ENCODE measurements around the gene FXYD4.

The FXYD4 gene

GRCh38 chr10:43383204-43383971 lies 12.0 kb downstream of the FXYD4 start:
- peaks cover 13 to 38% (median 32%) of the 10 kb centered on the region in 5 donors for H3K36me3 ChIP-seq (ENCODE audit: control insufficient read depth in 5 of 5, insufficient read depth in 5 of 5, low read length in 5 of 5)
- no peak overlapping the region for H3K9ac ChIP-seq (ENCODE audit: low read length in 5 of 5)
- H3K9me3 ChIP-seq (ENCODE audit: control insufficient read depth in 5 of 5, low read length in 5 of 5): no peaks in the 10 kb centered on the region
- no peak overlapping the region for H3K27ac ChIP-seq (ENCODE audit: low read depth, low read length)
- no peaks in the 10 kb centered on the region for H3K27me3 ChIP-seq (ENCODE audit: control insufficient read depth in 5 of 5, insufficient read depth in 4 of 5, low read length in 5 of 5)
- no peak overlapping the region for H3K4me3 ChIP-seq (ENCODE audit: low read depth in 1 of 5, low read length in 5 of 5)
- no peaks in the 10 kb centered on the region for H3K4me1 ChIP-seq (ENCODE audit: control insufficient read depth in 5 of 5, insufficient read depth in 5 of 5, low read length in 5 of 5)

- H3K27me3 ChIP-seq (ENCODE audit: control insufficient read depth in 5 of 5, insufficient read depth in 4 of 5, low read length in 5 of 5): no peaks in the 10 kb centered on the region
- no peaks in the 10 kb centered on the region for H3K9me3 ChIP-seq (ENCODE audit: control insufficient read depth in 5 of 5, low read length in 5 of 5)
- H3K4me1 ChIP-seq (ENCODE audit: control insufficient read depth in 5 of 5, insufficient read depth in 5 of 5, low read length in 5 of 5): no peaks in the 10 kb centered on the region
- H3K27ac ChIP-seq (ENCODE audit: low read depth, low read length): no peak overlapping the region
- H3K4me3 ChIP-seq (ENCODE audit: low read depth in 1 of 5, low read length in 5 of 5): no peak overlapping the region
- H3K9ac ChIP-seq (ENCODE audit: low read length in 5 of 5): no peak overlapping the region
- peaks cover 16 to 50% (median 43%) of the 10 kb centered on the region in 5 donors for H3K36me3 ChIP-seq (ENCODE audit: control insufficient read depth in 5 of 5, insufficient read depth in 5 of 5, low read length in 5 of 5)
These were observed 13.1 kb downstream of the FXYD4 start for GRCh38 chr10:43384252-43385221.

- Histone ChIP-seq H3K9me3 (ENCODE audit: control insufficient read depth in 5 of 5, low read length in 5 of 5) (no peaks in the 10 kb centered on the region), H3K27ac (ENCODE audit: low read depth, low read length) (no peak overlapping the region), H3K4me1 (ENCODE audit: control insufficient read depth in 5 of 5, insufficient read depth in 5 of 5, low read length in 5 of 5) (peaks cover 0 to under 1% (median 0%) of the 10 kb centered on the region in 5 donors), H3K36me3 (ENCODE audit: control insufficient read depth in 5 of 5, insufficient read depth in 5 of 5, low read length in 5 of 5) (peaks cover 19 to 59% (median 52%) of the 10 kb centered on the region in 5 donors), H3K4me3 (ENCODE audit: low read depth in 1 of 5, low read length in 5 of 5) (no peak overlapping the region), H3K27me3 (ENCODE audit: control insufficient read depth in 5 of 5, insufficient read depth in 4 of 5, low read length in 5 of 5) (no peaks in the 10 kb centered on the region), H3K9ac (ENCODE audit: low read length in 5 of 5) (no peak overlapping the region)
These were observed 14.1 kb downstream of the FXYD4 start for GRCh38 chr10:43385412-43386004.

GRCh38 chr10:43386549-43386948 lies 15.1 kb downstream of the FXYD4 start:
- Histone ChIP-seq H3K36me3 (ENCODE audit: control insufficient read depth in 5 of 5, insufficient read depth in 5 of 5, low read length in 5 of 5) (peaks cover 19 to 70% (median 60%) of the 10 kb centered on the region in 5 donors), H3K9ac (ENCODE audit: low read length in 5 of 5) (no peak overlapping the region), H3K27ac (ENCODE audit: low read depth, low read length) (no peak overlapping the region), H3K9me3 (ENCODE audit: control insufficient read depth in 5 of 5, low read length in 5 of 5) (no peaks in the 10 kb centered on the region), H3K4me3 (ENCODE audit: low read depth in 1 of 5, low read length in 5 of 5) (no peak overlapping the region), H3K27me3 (ENCODE audit: control insufficient read depth in 5 of 5, insufficient read depth in 4 of 5, low read length in 5 of 5) (no peaks in the 10 kb centered on the region), H3K4me1 (ENCODE audit: control insufficient read depth in 5 of 5, insufficient read depth in 5 of 5, low read length in 5 of 5) (peaks cover 0 to 4% (median 2%) of the 10 kb centered on the region in 5 donors)

GRCh38 chr10:43386981-43387677 lies 15.7 kb downstream of the FXYD4 start:
- H3K9me3 ChIP-seq (ENCODE audit: control insufficient read depth in 5 of 5, low read length in 5 of 5): no peaks in the 10 kb centered on the region
- H3K4me1 ChIP-seq (ENCODE audit: control insufficient read depth in 5 of 5, insufficient read depth in 5 of 5, low read length in 5 of 5): peaks cover 0 to 4% (median 2%) of the 10 kb centered on the region in 5 donors
- no peak overlapping the region for H3K4me3 ChIP-seq (ENCODE audit: low read depth in 1 of 5, low read length in 5 of 5)
- no peaks in the 10 kb centered on the region for H3K27me3 ChIP-seq (ENCODE audit: control insufficient read depth in 5 of 5, insufficient read depth in 4 of 5, low read length in 5 of 5)
- H3K9ac ChIP-seq (ENCODE audit: low read length in 5 of 5): no peak overlapping the region
- peaks cover 19 to 75% (median 64%) of the 10 kb centered on the region in 5 donors for H3K36me3 ChIP-seq (ENCODE audit: control insufficient read depth in 5 of 5, insufficient read depth in 5 of 5, low read length in 5 of 5)
- no peak overlapping the region for H3K27ac ChIP-seq (ENCODE audit: low read depth, low read length)

GRCh38 chr10:43387678-43388032 lies 16.2 kb downstream of the FXYD4 start:
- Histone ChIP-seq H3K9ac (ENCODE audit: low read length in 5 of 5) (no peak overlapping the region), H3K36me3 (ENCODE audit: control insufficient read depth in 5 of 5, insufficient read depth in 5 of 5, low read length in 5 of 5) (peaks cover 19 to 81% (median 69%) of the 10 kb centered on the region in 5 donors), H3K4me1 (ENCODE audit: control insufficient read depth in 5 of 5, insufficient read depth in 5 of 5, low read length in 5 of 5) (peaks cover 0 to 5% (median 4%) of the 10 kb centered on the region in 5 donors), H3K9me3 (ENCODE audit: control insufficient read depth in 5 of 5, low read length in 5 of 5) (no peaks in the 10 kb centered on the region), H3K27me3 (ENCODE audit: control insufficient read depth in 5 of 5, insufficient read depth in 4 of 5, low read length in 5 of 5) (no peaks in the 10 kb centered on the region), H3K27ac (ENCODE audit: low read depth, low read length) (no peak overlapping the region), H3K4me3 (ENCODE audit: low read depth in 1 of 5, low read length in 5 of 5) (no peak overlapping the region)

- Histone ChIP-seq H3K27ac (ENCODE audit: low read depth, low read length) (no peak overlapping the region), H3K36me3 (ENCODE audit: control insufficient read depth in 5 of 5, insufficient read depth in 5 of 5, low read length in 5 of 5) (peaks cover 27 to 98% (median 79%) of the 10 kb centered on the region in 5 donors), H3K9ac (ENCODE audit: low read length in 5 of 5) (no peak overlapping the region), H3K4me3 (ENCODE audit: low read depth in 1 of 5, low read length in 5 of 5) (no peak overlapping the region), H3K27me3 (ENCODE audit: control insufficient read depth in 5 of 5, insufficient read depth in 4 of 5, low read length in 5 of 5) (no peaks in the 10 kb centered on the region), H3K4me1 (ENCODE audit: control insufficient read depth in 5 of 5, insufficient read depth in 5 of 5, low read length in 5 of 5) (peaks cover 0 to 16% (median 11%) of the 10 kb centered on the region in 5 donors), H3K9me3 (ENCODE audit: control insufficient read depth in 5 of 5, low read length in 5 of 5) (no peaks in the 10 kb centered on the region)
These were observed 18.4 kb downstream of the FXYD4 start for GRCh38 chr10:43389867-43390266.

- no peak overlapping the region for H3K9ac ChIP-seq (ENCODE audit: low read length in 5 of 5)
- H3K36me3 ChIP-seq (ENCODE audit: control insufficient read depth in 5 of 5, insufficient read depth in 5 of 5, low read length in 5 of 5): peaks cover 27 to 94% (median 78%) of the 10 kb centered on the region in 5 donors
- H3K4me3 ChIP-seq (ENCODE audit: low read depth in 1 of 5, low read length in 5 of 5): no peak overlapping the region
- H3K9me3 ChIP-seq (ENCODE audit: control insufficient read depth in 5 of 5, low read length in 5 of 5): no peaks in the 10 kb centered on the region
- peaks cover 0 to 20% (median 15%) of the 10 kb centered on the region in 5 donors for H3K4me1 ChIP-seq (ENCODE audit: control insufficient read depth in 5 of 5, insufficient read depth in 5 of 5, low read length in 5 of 5)
- no peaks in the 10 kb centered on the region for H3K27me3 ChIP-seq (ENCODE audit: control insufficient read depth in 5 of 5, insufficient read depth in 4 of 5, low read length in 5 of 5)
- H3K27ac ChIP-seq (ENCODE audit: low read depth, low read length): no peak overlapping the region
These were observed 18.9 kb downstream of the FXYD4 start for GRCh38 chr10:43390333-43390732.

- Histone ChIP-seq H3K36me3 (ENCODE audit: control insufficient read depth in 5 of 5, insufficient read depth in 5 of 5, low read length in 5 of 5) (peaks cover 27 to 91% (median 78%) of the 10 kb centered on the region in 5 donors), H3K9me3 (ENCODE audit: control insufficient read depth in 5 of 5, low read length in 5 of 5) (no peaks in the 10 kb centered on the region), H3K4me3 (ENCODE audit: low read depth in 1 of 5, low read length in 5 of 5) (no peak overlapping the region), H3K27me3 (ENCODE audit: control insufficient read depth in 5 of 5, insufficient read depth in 4 of 5, low read length in 5 of 5) (no peaks in the 10 kb centered on the region), H3K27ac (ENCODE audit: low read depth, low read length) (no peak overlapping the region), H3K9ac (ENCODE audit: low read length in 5 of 5) (no peak overlapping the region), H3K4me1 (ENCODE audit: control insufficient read depth in 5 of 5, insufficient read depth in 5 of 5, low read length in 5 of 5) (peaks cover 0 to 25% (median 20%) of the 10 kb centered on the region in 5 donors)
These were observed 19.3 kb downstream of the FXYD4 start for GRCh38 chr10:43390759-43391158.
